Colonic mucosa (tissue), 4 donors: ENCODE results near the gene TBX5. TPM values are rescaled to one million over a fixed set of nuclear protein-coding genes. Genes with fewer than 3 reads are reported as not detected.

ENCODE experiments used
- DNase-seq: peaks from one replicate; pipeline ENCODE4 v3.0.0-alpha.2; 2020
- H3K27ac ChIP-seq: fragments of 200-600 bp; one replicate; pipeline ENCODE4 v1.8.0; 2021
- H3K27me3 ChIP-seq: fragments of 200-600 bp; one replicate; pipeline ENCODE4 v1.8.0; 2021
- H3K36me3 ChIP-seq: fragments of 200-600 bp; one replicate; pipeline ENCODE4 v1.8.0; 2021
- H3K4me1 ChIP-seq: fragments of 200-600 bp; one replicate; pipeline ENCODE4 v1.8.0; 2021; ENCODE audit warnings: mild to moderate bottlenecking
- H3K4me3 ChIP-seq: fragments of 200-600 bp; one replicate; pipeline ENCODE4 v1.8.0; 2021
- H3K9ac ChIP-seq, 2 donors: one replicate each; pipeline ENCODE4 v1.7.0; 2013; ENCODE audit warnings: control low read depth in 2 of 2, low read depth in 2 of 2, low read length in 2 of 2
- H3K9me3 ChIP-seq: fragments of 200-600 bp; one replicate; pipeline ENCODE4 v1.8.0; 2021
- intact Hi-C: fragments of 100-400 bp; cut with DNase I; formaldehyde crosslinking; loops from one replicate; pipeline ENCODE4 v1.14.1; 2022
- total RNA-seq, 2 donors: library from RNA; stranded (reverse); fragmentation: NEBNext Ultra II Directional in 1 of 2; extraction: Animal tissue kit (Norgen Biotek cat#: 25700) in 1 of 2; gene quantifications; one replicate each; pipeline ENCODE4 v1.2.1, GENCODE V29; 2021
- TF ChIP-seq, protein P1 (sequence below): fragments of 200-600 bp; IDR thresholded peaks from one replicate; pipeline ENCODE4 v1.8.0; 2022; ENCODE audit warnings: antibody characterized with exemption, mild to moderate bottlenecking
- donor health status: healthy.
- donor health status: DM: no; HTN: no; CAD: no.
- donor health status: DM: no; HTN: no; CAD: no.

Gene TBX5
- total RNA-seq, 2 donors from 2014 or later, result not detected

DNA sequence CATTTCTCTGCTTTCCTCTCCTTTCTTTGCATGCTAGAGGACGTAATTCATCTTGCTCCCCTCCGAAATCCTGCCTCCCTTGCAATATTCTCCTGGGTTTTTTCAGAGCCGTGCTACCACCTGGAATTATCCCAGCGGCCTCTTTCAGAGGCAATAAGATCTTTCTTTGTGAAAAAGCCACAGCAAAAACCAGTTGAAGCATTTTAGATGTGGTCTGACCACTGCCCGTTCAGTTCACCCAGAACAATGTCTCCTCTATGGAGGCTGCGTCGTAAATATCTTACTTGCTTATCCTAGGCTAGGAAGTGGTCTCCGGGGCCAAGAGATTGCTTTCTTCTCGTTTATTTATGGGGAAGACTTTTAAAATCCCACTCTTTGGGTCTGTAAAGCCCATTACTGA lies 85.8 kb downstream of the TBX5 start:
- no peak overlapping the region for H3K27ac ChIP-seq

DNA sequence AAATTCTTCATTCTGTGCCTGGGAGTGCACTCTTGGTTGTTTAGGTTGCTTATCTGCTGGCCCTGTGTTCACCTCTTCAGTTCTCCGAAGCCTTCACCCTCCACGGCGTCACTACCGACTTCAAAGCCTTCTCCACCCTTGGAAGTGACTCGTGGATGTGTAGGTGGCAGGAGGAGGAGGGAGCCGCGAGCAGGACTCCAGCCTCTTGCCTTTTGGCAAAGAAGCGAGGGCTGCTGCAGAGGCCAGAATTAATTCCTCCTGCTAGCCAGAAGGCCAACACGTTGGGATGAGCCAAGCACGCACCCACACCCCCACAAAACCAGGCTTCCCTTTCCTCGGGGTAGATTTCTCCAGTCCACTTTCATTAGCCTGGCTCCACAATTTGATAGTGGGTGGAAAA lies 86.5 kb downstream of the TBX5 start:
- H3K4me3 ChIP-seq, result no peak overlapping the region
- no peak overlapping the region for H3K9ac ChIP-seq
- no peak for DNase-seq
- no peaks in the 10 kb centered on the region for H3K4me1 ChIP-seq
- TF ChIP-seq, protein P1, sequence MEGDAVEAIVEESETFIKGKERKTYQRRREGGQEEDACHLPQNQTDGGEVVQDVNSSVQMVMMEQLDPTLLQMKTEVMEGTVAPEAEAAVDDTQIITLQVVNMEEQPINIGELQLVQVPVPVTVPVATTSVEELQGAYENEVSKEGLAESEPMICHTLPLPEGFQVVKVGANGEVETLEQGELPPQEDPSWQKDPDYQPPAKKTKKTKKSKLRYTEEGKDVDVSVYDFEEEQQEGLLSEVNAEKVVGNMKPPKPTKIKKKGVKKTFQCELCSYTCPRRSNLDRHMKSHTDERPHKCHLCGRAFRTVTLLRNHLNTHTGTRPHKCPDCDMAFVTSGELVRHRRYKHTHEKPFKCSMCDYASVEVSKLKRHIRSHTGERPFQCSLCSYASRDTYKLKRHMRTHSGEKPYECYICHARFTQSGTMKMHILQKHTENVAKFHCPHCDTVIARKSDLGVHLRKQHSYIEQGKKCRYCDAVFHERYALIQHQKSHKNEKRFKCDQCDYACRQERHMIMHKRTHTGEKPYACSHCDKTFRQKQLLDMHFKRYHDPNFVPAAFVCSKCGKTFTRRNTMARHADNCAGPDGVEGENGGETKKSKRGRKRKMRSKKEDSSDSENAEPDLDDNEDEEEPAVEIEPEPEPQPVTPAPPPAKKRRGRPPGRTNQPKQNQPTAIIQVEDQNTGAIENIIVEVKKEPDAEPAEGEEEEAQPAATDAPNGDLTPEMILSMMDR, result no peak
- no peaks in the 10 kb centered on the region for H3K27me3 ChIP-seq
- no peak overlapping the region for H3K27ac ChIP-seq
- H3K36me3 ChIP-seq, result no peaks in the 10 kb centered on the region
- no peaks in the 10 kb centered on the region for H3K9me3 ChIP-seq
- intact Hi-C loops, result no loop called here

More for the DNA sequence above, 85.8 kb downstream of the TBX5 start:
- no peaks in the 10 kb centered on the region for H3K4me1 ChIP-seq
- intact Hi-C loops, result no loop called here
- no peak overlapping the region for H3K9ac ChIP-seq
- TF ChIP-seq, protein P1, result no peak
- no peaks in the 10 kb centered on the region for H3K9me3 ChIP-seq
- H3K4me3 ChIP-seq, result no peak overlapping the region
- H3K36me3 ChIP-seq, result no peaks in the 10 kb centered on the region
- H3K27me3 ChIP-seq, result no peaks in the 10 kb centered on the region
- DNase-seq, result no peak

DNA sequence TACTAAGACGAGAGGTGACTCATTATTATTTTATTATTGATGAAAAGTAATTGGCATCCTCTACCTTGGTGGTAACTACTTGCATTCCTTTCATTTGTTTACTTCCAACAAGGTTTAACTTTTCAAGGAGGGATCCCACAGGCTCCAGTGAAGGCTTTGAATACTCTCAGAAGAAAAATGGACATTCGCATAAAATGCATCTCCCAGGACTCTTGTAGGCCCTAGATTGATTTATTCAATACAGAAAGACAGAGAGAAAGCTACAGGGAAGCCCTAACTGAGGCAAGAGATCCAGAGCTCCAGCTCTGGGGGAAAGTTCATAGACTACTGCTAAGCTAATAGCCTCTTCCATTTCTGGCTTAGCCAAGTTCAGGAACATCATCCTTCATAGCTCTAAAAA lies 87.0 kb downstream of the TBX5 start:
- H3K4me1 ChIP-seq, result no peaks in the 10 kb centered on the region
- intact Hi-C loops, result no loop called here
- no peak overlapping the region for H3K27ac ChIP-seq
- H3K36me3 ChIP-seq, result no peaks in the 10 kb centered on the region
- no peak overlapping the region for H3K9ac ChIP-seq
- no peak for DNase-seq
- no peak overlapping the region for H3K4me3 ChIP-seq
- H3K27me3 ChIP-seq, result no peaks in the 10 kb centered on the region
- no peaks in the 10 kb centered on the region for H3K9me3 ChIP-seq
- TF ChIP-seq, protein P1, result no peak

DNA sequence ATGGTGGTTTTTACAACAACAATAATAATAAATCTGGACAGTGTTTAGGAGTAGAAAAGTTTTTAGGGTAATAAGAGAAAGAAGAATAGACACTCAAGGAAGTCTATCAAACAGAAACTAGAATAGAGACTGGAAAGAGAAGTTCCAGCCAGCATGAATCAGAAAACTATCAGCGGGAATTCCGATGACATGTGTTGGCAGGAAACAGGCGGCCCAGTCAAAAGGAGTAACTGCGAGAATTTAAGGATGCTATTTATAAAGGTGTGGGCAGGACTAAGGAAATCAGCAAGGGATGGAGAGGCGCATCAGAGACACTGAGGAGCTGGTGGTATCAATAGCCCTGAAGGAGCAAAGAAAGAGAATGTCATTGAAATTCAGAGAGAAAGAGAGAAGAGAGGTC lies 89.9 kb downstream of the TBX5 start:
- Histone ChIP-seq H3K9me3 (no peaks in the 10 kb centered on the region), H3K27me3 (no peaks in the 10 kb centered on the region), H3K9ac (no peak overlapping the region), H3K4me1 (no peaks in the 10 kb centered on the region), H3K4me3 (no peak overlapping the region), H3K36me3 (no peaks in the 10 kb centered on the region), H3K27ac (no peak overlapping the region)
- DNase-seq, result no peak
- intact Hi-C loops, result no loop called here
- TF ChIP-seq, protein P1, result no peak

DNA sequence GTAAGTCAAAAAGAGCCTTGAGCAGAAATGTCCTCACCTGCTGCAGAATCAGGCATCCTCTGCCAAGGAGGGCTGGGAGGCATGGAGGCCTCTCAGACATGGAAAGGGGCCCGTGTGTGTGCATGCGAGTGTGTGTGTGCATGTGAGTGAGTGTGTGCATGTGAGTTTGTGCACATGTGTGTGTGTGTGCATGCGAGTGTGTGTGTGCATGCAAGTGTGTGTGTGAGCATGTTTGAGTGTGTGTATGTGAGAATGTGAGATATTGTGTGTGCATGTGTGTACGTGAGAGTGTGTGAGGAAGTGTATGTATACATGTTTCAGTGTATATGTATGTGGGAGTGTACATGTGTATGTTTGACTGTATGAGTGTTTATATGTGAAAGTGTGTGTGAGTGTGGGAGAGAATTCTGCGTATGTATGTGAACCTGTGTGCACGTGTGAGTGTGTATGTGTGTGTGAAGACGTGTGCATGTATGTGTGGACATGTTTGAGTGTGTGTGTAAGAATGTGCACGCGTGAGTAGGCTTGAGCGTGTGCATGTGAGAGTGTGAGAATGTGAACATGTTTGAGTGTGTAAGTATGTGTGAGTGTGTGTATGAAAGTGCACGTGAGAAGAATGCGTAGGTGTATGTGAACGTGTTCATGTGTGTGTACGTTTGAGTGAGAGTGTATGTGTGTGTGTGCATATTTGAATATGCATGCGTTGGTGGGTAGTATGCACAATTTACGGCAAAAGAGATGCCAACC lies 90.8 kb downstream of the TBX5 start:
- intact Hi-C loops, result no loop called here
- DNase-seq, result no peak
- Histone ChIP-seq H3K27ac (no peak overlapping the region), H3K9ac (no peak overlapping the region), H3K4me1 (no peaks in the 10 kb centered on the region), H3K4me3 (no peak overlapping the region), H3K36me3 (no peaks in the 10 kb centered on the region), H3K9me3 (no peaks in the 10 kb centered on the region), H3K27me3 (no peaks in the 10 kb centered on the region)
- TF ChIP-seq, protein P1, result no peak
